ENCODE data around the gene ABI3BP.

ABI3BP gene

DNA sequence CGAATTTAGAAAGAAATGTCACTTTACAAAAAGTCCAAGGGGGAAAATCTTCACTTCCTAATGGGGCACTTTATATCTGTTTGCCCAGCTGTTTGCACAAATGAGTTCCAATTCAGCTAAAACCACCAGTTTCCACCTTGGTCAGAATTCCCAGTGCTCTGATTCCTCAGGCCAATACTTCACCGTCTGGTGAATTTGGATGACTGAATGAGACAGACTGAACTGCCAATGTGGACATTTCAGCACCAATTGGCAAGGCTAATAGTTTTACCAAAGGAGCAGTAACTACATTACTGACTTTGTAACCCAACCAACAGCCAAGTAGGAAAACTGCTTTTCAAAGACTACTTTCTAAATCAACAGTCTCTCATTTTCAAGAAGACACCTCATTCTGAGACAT lies 51.8 kb downstream of the ABI3BP start:
- no peak for DNase-seq (ENCODE audit: low read depth)

DNA sequence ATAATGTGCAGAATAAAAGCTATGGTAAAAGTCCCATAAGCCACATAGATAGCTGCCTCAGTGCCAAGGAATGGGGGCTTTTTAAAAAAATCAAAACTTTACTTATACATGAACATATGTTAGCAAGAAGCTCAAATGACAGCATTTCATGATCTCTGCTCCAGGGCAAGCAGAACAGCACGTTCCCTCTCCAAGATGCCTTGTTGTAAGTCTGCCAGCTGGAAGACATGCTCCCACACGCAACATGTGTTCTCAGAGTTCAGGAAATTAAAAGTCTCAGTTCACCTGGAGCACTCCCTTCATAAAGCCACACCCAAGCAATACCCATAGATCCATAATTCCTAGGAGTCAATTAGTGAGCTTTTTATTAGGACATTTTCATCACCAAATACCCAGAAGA lies 52.2 kb downstream of the ABI3BP start:
- DNase-seq (ENCODE audit: low read depth), result no peak

DNA sequence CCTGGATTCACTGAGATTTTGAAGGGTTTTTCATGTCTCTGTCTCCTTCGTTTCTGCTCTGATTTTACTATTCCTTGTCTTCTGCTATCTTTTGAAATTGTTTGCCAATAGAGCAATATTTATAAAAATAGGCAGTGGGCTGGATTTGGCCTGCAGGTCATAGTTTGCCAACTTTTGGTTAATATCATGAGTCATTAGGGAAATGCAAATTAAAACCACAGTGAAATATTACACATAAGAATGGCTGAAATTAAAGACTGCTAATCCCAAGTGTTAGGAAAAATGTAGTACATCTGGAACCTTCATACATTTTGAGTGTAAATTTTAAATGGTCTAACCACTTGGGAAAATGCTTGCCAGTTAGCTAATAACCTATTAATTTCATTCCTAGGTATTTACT lies 56.3 kb downstream of the ABI3BP start:
- DNase-seq (ENCODE audit: low read depth), result no peak

DNA sequence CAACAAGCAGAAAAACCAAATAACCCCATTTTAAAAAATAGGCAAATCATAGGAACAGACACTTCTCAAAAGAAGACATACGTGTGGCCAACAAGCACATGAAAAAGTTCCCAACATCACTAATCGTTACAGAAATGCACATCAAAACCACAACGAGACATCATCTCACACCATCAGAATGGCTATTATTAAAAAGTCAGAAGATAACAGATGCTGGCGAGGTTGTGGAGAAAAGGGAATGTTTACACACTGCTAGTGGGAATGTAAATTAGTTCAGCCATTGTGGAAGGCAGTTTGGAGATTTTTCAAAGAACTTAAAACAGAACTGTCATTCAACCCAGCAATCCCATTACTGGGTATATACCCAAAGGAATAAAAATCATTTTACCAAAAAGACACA lies 60.7 kb downstream of the ABI3BP start:
- no peak for DNase-seq (ENCODE audit: low read depth)

DNA sequence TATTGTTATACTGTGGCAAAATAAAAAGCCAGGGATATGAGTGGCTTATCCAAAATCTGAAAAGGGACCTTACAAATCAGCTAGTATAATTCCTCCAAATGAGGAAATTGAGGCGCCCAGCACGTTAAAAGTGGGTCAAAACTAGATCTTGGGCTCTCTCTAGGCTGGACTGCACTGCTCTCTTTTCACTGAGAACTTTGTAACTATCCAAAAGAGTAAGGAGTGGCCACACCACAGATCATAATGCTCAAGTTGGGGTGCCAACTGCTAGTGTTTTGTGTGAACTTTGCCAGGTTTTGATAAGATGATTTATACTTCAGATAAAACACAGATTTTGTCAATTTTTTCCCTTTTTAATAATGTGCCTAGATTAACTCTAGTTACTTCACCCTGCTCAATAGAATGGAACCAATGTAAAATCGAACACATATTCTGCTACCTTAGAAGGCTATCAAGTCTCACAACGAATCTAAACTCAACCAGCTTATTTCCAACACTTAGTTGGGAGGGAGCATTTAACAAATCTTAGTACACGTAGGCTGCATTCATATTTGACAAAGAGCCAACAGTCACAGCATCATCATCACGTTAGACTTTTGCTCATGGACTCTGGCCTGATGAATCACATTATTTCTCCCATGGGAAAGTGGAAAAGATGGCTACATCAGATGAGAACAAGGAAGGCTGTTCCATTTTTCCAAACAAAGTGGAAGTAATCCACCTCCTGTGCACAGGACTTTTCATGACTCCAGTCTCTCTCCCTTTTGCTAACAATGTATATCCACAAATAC lies 64.4 kb downstream of the ABI3BP start:
- no peak for DNase-seq (ENCODE audit: low read depth)

DNA sequence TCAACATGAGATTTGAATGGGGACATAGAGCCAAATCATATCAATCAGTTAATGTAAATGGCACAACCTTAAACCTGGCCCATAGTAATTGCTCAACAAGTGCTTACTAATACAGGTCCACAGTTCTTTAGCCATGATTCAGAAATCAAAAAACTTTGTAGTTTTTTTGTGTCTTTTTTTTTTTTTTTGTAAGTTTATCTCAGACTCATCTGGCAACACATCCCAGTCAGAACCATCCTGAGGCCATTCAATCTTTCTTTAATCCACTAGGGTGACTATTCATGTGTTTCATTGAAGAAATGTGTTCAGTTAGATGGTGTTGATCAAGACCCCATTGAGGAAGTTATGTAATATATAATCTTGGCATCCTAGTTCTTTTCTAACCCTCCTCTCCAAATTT lies 65.4 kb downstream of the ABI3BP start:
- DNase-seq (ENCODE audit: low read depth), result no peak

DNA sequence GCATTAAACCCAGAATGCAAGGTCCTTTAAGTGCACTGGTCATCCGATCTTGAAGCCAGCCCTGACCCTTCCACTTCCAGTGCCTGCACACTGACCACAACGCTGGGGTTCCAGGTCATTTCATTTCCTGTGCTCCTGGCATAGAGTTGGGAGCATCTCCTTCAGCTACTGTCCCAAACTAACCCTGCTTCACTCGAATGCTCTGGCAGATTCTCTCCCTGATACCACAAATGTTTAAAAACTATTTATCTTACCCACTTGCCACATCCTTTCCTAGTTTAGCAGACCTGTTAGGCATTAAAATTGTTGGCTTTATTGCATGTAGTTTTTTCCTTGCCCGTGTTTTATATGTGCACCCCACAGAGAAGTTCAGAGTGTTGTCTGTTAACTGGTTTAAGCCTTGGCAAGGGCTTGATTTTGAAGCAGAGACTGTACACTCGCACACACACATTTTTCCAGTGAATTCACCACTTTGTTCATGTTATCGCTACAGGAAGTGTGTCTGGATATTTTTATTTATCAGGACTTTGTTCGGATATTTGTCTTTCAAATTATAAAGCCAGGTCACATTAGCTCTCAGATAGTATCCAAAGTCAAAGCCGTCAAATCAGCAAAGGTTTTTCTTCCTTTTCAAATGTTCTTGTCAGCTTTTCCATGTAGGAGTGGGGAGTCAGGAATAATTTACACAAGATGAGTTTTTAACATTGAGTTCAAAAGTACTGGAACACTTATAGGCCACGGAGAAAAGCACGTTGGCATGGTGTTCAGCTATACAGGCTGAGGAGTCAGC lies 77.3 kb downstream of the ABI3BP start:
- no peak for DNase-seq (ENCODE audit: low read depth)

DNA sequence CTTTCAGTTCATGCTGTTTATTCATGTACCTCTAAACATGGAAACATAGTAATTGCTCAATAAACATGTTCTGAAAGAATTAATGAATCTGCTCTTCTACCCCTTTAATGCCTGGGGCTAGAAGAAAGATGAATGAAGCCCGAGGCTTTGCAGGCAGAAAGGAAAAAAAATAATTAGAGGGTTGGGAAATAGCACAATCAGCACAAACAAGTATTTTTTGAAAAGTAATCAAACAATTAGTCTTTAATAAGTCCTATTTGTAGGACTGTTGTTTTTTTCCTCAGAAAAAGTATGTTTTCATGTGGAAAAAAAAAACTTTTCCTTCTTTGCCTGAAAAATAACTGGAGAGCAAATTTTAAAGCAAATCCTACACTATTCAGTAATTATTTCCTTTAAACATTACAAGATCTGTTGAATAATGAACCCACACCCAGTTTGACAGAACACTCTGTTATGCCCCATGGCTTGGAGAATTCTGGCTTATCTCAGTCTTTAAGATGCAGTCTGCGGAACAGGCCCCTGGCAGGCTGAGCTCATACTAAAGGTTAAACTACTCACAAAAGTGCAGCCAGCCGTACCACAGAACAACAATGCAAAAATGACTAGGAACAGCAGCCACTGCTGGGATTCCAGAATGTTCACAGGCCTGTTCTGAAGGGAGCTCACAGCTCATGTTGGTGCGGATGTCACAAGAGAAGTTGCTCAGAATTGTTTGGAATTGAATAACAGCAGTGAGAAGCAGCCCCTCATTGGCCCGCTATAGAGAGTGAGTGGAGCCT lies 79.2 kb downstream of the ABI3BP start:
- no peak for DNase-seq (ENCODE audit: low read depth)

DNA sequence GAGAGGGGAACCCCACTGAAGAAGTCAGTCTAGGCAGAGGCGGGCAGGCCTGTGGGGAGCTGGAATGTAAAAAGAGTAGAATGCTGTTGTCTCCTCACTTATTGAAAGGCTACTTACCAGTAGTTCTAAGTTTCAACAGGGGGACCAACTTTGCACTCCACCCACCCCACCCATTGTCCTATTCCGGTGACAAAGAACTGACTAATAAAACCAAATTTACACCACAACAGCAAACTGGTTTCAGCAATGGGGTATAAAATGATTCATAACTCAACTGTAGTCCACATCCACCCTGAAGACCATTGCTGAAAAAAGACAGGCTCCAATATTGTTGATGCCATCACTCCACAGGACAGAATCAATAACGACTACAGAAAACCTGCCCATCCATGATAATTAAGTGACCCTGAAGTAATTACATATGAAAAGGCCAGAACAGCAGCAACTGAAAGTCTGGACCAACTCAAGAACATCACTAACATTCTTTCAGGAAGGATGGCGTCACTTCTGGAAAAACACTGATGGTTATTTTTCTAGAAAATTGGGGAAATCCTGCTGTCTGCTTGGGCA lies 80.2 kb downstream of the ABI3BP start:
- no peak for DNase-seq (ENCODE audit: low read depth)

DNA sequence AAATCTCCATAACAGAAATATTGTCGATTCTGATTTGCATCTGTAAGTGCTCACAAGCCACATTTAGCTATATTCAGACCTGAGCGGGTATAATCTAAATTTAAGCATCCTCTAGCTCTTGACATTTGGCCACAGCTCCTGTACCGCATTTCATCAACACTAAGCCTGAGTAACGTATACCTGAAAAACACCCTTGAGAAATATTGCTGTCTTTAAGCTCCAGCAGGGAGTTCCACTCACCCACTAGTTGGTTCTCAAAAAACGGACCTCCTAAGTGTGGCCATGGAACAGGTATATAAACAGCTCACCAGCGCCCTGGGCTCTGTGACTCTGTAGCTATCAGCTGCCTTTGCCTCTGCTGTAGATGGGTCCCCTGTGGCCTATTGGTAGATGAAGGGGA lies 80.7 kb downstream of the ABI3BP start:
- DNase-seq (ENCODE audit: low read depth), result no peak

DNA sequence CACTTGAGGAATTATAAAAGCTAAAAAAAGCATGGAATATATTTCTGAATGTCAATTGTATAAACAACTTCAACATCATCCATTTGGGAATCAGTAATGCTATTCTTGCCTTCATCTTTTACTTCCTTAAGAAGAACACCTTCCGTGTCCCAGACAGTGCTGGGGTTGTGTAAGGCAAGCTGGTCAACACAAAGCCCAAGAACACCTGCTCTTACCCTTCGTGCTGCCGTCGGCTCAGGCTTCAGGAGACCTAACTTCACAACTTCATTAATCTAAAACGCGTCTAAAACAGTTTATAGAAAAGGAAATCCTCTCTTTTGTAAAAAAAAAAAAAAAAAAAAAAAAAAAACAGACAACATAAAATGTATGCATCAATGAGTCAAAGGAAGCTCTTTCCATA lies 81.3 kb downstream of the ABI3BP start:
- no peak for DNase-seq (ENCODE audit: low read depth)

DNA sequence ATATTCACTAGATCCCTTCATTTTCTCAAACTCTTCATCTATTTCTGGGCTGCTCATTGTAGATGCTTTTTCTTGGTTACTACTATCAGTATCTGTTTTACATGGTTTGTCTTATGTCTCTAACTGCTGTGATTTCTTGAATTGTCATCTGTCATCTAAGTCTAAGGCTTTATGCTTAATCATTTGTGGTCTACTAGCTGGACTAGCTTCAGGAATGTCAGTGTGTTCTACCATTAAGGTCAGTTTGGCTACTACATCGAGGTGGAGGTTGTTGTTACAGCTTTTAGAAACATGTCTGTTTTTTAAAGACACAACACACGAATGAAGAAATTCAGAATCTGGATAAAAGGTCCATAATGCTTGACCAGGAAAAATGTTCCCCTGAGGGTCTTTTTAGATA lies 82.2 kb downstream of the ABI3BP start:
- no peak for DNase-seq (ENCODE audit: low read depth)

DNA sequence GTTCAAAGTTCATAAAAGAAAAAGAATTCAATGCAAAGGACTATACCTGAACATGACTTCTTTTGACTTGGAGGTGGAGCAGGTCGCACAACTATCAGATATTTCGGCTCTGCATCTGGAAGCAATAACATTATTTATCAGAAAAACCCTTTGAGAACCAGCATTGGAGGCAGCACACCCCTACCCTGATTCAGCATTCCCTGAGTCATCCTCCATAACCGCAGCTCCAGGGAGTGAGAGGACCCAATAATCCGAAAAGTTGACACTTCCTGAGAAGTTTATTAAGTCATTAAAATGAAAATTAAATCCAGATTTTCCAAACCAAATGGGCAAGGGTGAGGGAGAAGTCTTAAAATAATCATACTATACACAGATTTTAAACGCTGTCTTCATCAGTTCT lies 90.6 kb downstream of the ABI3BP start:
- DNase-seq (ENCODE audit: low read depth), result no peak

DNA sequence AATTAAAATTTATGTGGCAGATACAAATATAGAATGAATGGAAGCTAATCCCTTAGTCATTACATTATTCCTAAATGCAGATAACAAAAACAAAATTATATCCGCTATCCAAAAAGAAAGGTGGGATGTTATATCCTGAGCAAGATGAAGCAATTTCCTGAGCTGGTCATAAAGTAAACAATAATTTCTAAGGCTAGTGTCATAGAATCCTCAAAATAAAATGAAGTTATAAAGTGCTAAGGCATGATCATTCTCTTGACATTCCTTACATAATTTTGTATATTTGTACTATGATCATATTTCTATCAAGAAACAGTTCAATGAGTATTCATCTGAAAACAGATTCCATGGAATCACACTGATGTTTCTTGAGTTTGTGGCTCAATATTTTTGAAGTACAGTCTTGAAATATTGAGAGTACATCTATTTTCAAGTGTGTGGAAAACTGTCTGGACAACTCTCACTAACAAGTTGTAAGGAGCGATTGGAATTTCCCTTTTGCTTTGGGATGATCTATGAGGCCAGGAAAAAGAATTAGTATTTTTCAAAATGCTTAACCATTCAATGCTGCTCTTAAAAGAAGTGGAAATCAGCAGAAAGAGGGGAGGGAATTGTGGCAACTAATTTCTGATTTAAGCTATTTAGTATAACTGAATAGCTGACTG lies 92.4 kb downstream of the ABI3BP start:
- DNase-seq (ENCODE audit: low read depth), result no peak

DNA sequence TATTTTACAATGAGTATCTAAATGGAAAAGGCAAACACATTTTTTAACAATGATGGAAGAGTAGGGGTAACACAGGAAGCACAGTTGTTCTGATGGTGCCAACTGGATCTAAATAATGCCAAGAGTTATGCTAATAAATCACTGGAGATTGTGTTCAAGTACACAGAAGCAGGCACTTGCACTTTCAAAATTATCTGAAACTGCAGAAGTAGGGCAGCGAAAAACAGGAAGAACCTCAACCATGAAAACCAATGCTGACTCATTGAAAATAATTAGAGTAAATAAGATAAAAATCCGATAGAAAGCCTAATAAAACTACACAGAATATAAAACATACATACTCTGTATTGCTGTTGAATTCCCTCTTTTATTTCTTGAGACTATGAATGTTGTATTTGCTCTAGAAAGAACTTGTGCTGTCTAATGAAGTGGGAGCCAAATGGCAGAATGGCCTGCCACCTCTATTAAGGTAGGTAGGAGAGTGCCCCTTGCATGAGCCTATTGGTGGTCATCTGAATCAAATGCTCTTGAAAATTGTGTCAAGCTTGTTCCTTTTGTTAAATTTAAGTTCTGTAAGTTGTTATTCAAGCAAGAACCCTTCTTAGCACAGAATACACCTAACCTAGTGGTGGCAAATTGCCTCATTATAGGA lies 93.7 kb downstream of the ABI3BP start:
- DNase-seq (ENCODE audit: low read depth), result no peak

DNA sequence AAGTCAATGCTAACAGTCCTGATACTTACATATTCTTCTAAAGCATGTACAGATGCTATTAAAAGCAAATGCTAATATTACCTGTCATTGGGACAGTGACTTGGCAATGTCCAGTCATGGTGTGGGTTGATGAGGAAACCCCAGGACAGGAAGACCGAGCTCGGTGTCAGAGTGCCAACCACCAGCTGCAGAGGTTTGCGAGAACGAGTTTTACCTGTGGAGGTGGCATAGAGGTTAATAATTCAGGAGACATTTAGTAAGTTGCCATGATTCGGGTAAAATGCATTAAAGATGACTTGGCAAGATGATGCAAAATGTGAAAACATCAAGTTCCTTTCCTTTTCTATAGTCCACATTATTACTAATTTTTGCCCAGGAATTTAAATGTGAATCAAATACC lies 94.5 kb downstream of the ABI3BP start:
- no peak for DNase-seq (ENCODE audit: low read depth)

DNA sequence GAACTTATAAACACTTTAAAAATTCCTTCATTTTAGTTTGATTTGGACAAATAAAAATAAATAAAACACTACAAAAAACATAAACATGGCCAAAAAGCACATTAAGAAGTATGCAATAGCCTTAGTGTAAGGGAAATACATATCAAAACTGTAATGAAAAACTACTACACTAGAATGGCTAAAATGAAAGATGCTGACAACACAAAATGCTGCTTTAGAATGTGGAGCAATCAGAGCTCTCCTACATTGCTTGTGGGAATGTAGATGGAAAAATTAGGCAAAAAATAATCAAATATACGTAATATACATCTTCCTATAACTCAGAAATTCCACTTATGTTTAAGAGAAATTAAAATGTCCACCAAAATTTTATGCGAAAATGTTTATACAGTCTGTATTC lies 96.2 kb downstream of the ABI3BP start:
- no peak for DNase-seq (ENCODE audit: low read depth)

DNA sequence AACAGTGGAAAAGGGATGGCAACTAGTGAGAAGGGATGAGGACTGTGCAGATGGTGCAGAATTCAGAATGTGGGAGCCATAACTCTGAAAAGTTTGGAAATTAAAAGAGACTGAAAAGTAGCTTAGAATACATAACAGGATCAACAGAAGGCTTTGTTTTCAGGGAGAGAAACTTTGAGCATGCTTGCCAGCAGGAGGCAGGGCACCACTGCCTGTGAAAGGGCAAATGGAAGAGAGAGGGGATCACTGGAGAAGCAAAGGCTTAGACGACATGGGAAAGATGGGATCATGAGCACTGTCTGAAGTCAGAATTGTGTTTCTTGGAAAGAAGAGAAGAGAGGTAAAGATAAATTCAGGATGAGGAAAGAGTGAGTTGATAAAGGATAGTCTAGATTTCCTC lies 99.6 kb downstream of the ABI3BP start:
- DNase-seq (ENCODE audit: low read depth), result no peak

DNA sequence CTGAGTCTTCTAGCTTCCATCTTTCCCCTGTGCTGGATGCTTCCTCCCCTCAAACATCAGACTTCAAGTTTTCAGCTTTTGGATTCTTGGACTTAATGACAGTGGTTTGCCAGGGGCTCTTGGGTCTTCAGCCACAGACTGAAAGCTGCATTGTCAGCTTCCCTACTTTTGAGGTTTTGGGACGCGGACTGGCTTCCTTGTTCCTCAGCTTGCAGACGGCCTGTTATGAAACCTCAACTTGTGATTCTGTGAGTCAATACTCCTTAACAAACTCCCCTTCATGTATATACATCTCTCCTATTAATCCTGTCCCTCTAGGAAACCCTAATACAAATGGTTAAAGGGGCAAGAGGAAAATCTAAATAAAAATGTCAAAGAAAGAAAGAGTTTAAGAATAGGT lies 100.1 kb downstream of the ABI3BP start:
- DNase-seq (ENCODE audit: low read depth), result no peak

DNA sequence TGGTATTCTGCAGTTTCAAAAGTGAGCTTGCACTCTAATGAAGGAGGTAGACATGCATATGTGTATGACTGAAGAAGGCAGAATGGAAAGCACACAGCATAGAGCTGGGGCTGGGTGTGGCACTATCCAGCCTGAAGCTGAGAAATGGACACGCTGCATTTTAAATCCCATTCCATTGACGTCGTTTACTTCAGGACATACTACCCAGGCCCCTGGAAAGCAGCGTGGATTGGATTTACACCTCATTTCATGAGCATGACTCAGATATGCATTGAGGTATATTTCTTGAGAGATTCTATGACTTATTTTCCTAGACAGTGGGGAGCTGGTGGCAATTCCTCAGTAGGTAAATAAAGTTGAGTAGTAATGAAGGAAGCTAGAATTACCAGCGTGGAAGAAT lies 101.4 kb downstream of the ABI3BP start:
- DNase-seq (ENCODE audit: low read depth), result no peak

DNA sequence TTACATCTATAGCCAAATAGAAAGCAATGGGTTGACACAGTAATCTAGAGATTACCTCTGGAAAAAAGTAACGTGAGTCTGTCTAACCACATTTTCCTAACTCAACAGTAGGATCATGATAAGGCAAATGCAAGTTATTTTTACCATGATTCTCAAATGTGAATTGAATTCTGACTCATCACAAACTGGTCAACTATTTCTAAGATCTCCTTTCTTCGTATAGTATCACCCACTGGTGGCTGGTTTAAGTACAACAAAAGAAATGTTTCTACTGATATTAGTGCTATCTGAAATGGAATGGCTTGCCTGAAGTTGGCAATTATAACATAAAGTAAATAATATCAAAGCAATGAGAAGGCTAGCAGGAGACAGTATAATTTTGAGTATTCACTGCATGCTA lies 102.2 kb downstream of the ABI3BP start:
- no peak for DNase-seq (ENCODE audit: low read depth)

DNA sequence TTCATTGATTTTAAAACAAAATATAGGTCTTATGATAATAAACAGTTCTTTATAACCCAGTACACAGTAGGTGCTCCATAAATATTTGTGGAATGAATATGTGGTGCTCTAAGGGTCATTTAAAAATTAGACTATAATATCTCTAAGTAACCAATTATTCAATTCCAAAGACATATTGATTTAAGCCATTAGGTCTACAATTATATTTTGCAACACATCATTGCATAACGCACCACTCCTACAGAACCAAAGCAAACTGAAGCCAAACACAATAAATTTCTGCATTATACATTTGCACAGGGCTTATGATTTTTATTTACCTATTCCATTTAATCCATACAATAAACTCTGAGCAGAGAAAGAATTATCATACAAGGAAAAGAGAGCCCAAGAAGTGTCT lies 104.3 kb downstream of the ABI3BP start:
- DNase-seq (ENCODE audit: low read depth), result no peak
